ENCODE results near the gene LOXL3. TPM values are rescaled to one million over a fixed set of nuclear protein-coding genes. Genes with fewer than 3 reads are reported as not detected.

LOXL3 gene
- total RNA-seq, 1 experiment from 2014 or later, result 0.88 TPM

DNA sequence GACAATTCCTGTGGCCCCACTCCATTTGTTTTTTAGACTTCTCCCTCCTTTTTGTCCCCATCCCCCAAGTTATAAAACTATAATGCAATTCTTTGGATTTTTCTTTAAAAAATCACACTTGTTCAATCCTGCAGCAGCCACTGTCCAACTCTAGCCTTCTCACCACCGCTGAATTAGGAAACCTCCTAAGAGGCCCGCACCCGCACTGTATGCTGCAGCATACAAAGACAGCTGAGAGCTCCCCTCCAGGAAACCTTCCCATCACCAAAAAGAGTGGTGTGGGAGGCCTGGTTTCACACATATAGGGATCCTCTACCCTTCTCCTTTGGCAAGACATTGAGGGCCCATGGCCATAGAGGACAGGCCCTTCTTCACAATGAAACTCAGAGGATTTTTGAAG lies 49.2 kb downstream of the LOXL3 start:
- CTCF ChIA-PET, result no interaction called here
- Histone ChIP-seq H3K9me3 (ENCODE audit: low read depth, low read length, poor library complexity, severe bottlenecking) (no peaks in the 10 kb centered on the region), H3K27ac (ENCODE audit: low read depth, low read length, poor library complexity, severe bottlenecking) (no peak overlapping the region), H3K4me3 (ENCODE audit: low read depth, low read length, poor library complexity, severe bottlenecking) (no peak overlapping the region), H3K36me3 (ENCODE audit: insufficient read depth, low read length, poor library complexity, severe bottlenecking) (peaks cover 14% of the 10 kb centered on the region), H3K4me1 (ENCODE audit: insufficient read depth, low read length, poor library complexity, severe bottlenecking) (peaks cover 13% of the 10 kb centered on the region), H3K27me3 (replicated peaks; ENCODE audit: insufficient read depth, low read depth, low read length, poor library complexity) (peaks cover 9% of the 10 kb centered on the region)
- BruUV-seq (replicated peaks), result no TSS peak
- intact Hi-C loops (cut with micrococcal nuclease; ENCODE audit: unreplicated experiment), result no loop called here
- POLR2A ChIA-PET (ENCODE audit: low non-redundant PET), result no interaction called here
- DNase-seq (ENCODE audit: low spot score), result no peak
- TF ChIP-seq CTCF (conservative IDR thresholded peaks at IDR 0.05; ENCODE audit: low read depth, low read length) (no peak), EZH2 (IDR thresholded peaks at IDR 0.05; ENCODE audit: borderline replicate concordance, low read depth, low read length, poor library complexity, severe bottlenecking) (no peak)

- Histone ChIP-seq H3K36me3 (ENCODE audit: insufficient read depth, low read length, poor library complexity, severe bottlenecking) (peaks cover 14% of the 10 kb centered on the region), H3K9me3 (ENCODE audit: low read depth, low read length, poor library complexity, severe bottlenecking) (no peaks in the 10 kb centered on the region), H3K27me3 (replicated peaks; ENCODE audit: insufficient read depth, low read depth, low read length, poor library complexity) (peaks cover 17% of the 10 kb centered on the region), H3K4me3 (ENCODE audit: low read depth, low read length, poor library complexity, severe bottlenecking) (no peak overlapping the region), H3K27ac (ENCODE audit: low read depth, low read length, poor library complexity, severe bottlenecking) (no peak overlapping the region), H3K4me1 (ENCODE audit: insufficient read depth, low read length, poor library complexity, severe bottlenecking) (peaks cover 13% of the 10 kb centered on the region)
- intact Hi-C loops (cut with micrococcal nuclease; ENCODE audit: unreplicated experiment), result no loop called here
- TF ChIP-seq EZH2 (IDR thresholded peaks at IDR 0.05; ENCODE audit: borderline replicate concordance, low read depth, low read length, poor library complexity, severe bottlenecking) (no peak), CTCF (conservative IDR thresholded peaks at IDR 0.05; ENCODE audit: low read depth, low read length) (no peak)
- DNase-seq (ENCODE audit: low spot score), result no peak
- no TSS peak for BruUV-seq (replicated peaks)
- ChIA-PET POLR2A (ENCODE audit: low non-redundant PET) (no interaction called here), CTCF (no interaction called here)
These were observed 50.0 kb downstream of the LOXL3 start for GRCh38 chr2:74503506-74504475.

DNA sequence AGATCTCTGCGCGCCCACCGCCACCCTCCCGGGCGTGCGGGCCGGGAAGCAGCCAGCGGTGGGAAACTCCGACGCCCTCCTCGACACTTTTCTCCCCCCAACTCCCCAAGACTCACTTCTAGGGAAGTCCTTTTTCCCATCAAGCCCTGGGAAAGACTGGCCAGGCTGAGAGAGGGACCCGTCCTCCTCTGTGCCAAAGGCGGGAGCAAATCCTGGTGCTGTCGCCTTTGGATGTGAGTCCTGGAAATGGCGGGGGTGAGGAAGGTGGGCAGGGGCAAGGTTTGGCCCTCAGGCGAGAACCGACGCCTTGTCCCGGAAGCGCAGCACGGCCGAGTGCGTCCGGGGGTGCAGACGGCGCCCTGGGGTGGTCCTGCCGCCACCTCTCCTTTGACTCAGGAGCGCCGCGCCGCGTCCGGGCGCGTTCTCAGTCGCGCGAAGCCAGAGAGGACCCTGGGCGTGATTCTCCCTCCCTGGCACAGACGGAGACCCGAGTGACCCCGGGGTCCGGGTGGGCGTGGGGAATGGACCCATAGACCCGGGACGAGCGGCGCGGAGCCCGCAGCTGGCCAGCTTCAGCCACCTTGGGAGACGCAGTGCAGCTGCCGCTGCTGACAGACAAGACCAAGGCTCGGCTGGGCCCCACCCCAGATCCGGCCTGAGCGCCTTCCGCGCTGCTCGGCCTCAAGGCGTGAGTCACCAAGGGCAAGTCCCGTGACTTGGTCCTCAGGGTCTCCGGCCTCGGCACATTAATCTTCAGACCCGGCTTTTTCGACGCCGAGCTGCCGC lies 50.8 kb downstream of the LOXL3 start:
- ChIA-PET POLR2A (ENCODE audit: low non-redundant PET) (no interaction called here), CTCF (no interaction called here)
- H3K27ac ChIP-seq (ENCODE audit: low read depth, low read length, poor library complexity, severe bottlenecking), result no peak overlapping the region
- peaks cover 26% of the 10 kb centered on the region for H3K27me3 ChIP-seq (replicated peaks; ENCODE audit: insufficient read depth, low read depth, low read length, poor library complexity)
- no peaks in the 10 kb centered on the region for H3K9me3 ChIP-seq (ENCODE audit: low read depth, low read length, poor library complexity, severe bottlenecking)
- no TSS peak for BruUV-seq (replicated peaks)
- peaks cover 10% of the 10 kb centered on the region for H3K4me1 ChIP-seq (ENCODE audit: insufficient read depth, low read length, poor library complexity, severe bottlenecking)
- TF ChIP-seq EZH2 (IDR thresholded peaks at IDR 0.05; ENCODE audit: borderline replicate concordance, low read depth, low read length, poor library complexity, severe bottlenecking) (no peak), CTCF (conservative IDR thresholded peaks at IDR 0.05; ENCODE audit: low read depth, low read length) (no peak)
- intact Hi-C loops (cut with micrococcal nuclease; ENCODE audit: unreplicated experiment), result no loop called here
- peaks cover 14% of the 10 kb centered on the region for H3K36me3 ChIP-seq (ENCODE audit: insufficient read depth, low read length, poor library complexity, severe bottlenecking)
- no peak overlapping the region for H3K4me3 ChIP-seq (ENCODE audit: low read depth, low read length, poor library complexity, severe bottlenecking)
- DNase-seq (ENCODE audit: low spot score), result no peak
